Liver (tissue), 9 donors: ENCODE data around the gene FBXL15. TPM values are rescaled to one million over a fixed set of nuclear protein-coding genes. Genes with fewer than 3 reads are reported as not detected.

ENCODE experiments used
- DNase-seq: peaks from one replicate; pipeline ENCODE4 v3.0.0-alpha.2; 2017; ENCODE audit warnings: low spot score
- H3K27ac ChIP-seq, 2 donors: one replicate each; pipeline ENCODE4 v1.7.0; 2013; ENCODE audit warnings: inconsistent platforms in 2 of 2, low read length in 2 of 2, control low read depth in 1 of 2, low read depth in 1 of 2, mild to moderate bottlenecking in 1 of 2
- H3K27me3 ChIP-seq, 4 donors: one replicate each; pipeline versions ENCODE4 v1.6.1 to v1.7.0; 2013; ENCODE audit warnings: low read length in 3 of 4, inconsistent platforms in 1 of 4, mild to moderate bottlenecking in 1 of 4, moderate library complexity in 1 of 4; ENCODE audit not compliant: control insufficient read depth in 4 of 4, insufficient read depth in 4 of 4
- H3K36me3 ChIP-seq, 4 donors: one replicate each; pipeline versions ENCODE4 v1.6.1 to v1.7.0; 2013; ENCODE audit warnings: low read length in 3 of 4, mild to moderate bottlenecking in 3 of 4, low read depth in 1 of 4, moderate library complexity in 1 of 4; ENCODE audit not compliant: control insufficient read depth in 4 of 4, insufficient read depth in 3 of 4
- H3K4me1 ChIP-seq, 4 donors: one replicate each; pipeline versions ENCODE4 v1.6.1 to v1.7.0; 2013; ENCODE audit warnings: low read length in 3 of 4, mild to moderate bottlenecking in 3 of 4, moderate library complexity in 1 of 4; ENCODE audit not compliant: control insufficient read depth in 4 of 4, insufficient read depth in 4 of 4
- H3K4me3 ChIP-seq, 3 donors: one replicate each; pipeline versions ENCODE4 v1.6.1 to v1.7.0; 2013; ENCODE audit warnings: low read length in 3 of 3, control low read depth in 1 of 3, low read depth in 1 of 3, mild to moderate bottlenecking in 1 of 3
- H3K9ac ChIP-seq, 2 donors: one replicate each; pipeline ENCODE4 v1.7.0; 2013; ENCODE audit warnings: low read length in 2 of 2, mild to moderate bottlenecking in 2 of 2, moderate library complexity in 2 of 2, control low read depth in 1 of 2, low read depth in 1 of 2
- H3K9me3 ChIP-seq, 4 donors: one replicate each; pipeline versions ENCODE4 v1.6.1 to v1.7.0; 2013; ENCODE audit warnings: low read length in 3 of 4; ENCODE audit not compliant: control insufficient read depth in 4 of 4
- ATF3 ChIP-seq: IDR thresholded peaks from 2 replicates; pipeline ENCODE4 v1.6.1; 2016; ENCODE audit warnings: antibody characterized with exemption
- EGR1 ChIP-seq, 2 donors: IDR thresholded peaks; 2 replicates each; pipeline ENCODE4 v1.6.1; 2016 to 2018; ENCODE audit warnings: antibody characterized with exemption in 2 of 2, low read depth in 2 of 2
- GABPA ChIP-seq, 2 donors: IDR thresholded peaks in 1 of 2; conservative IDR thresholded peaks in 1 of 2; 2 replicates each; pipeline ENCODE4 v1.6.1; 2016; ENCODE audit warnings: antibody characterized with exemption in 2 of 2, mild to moderate bottlenecking in 1 of 2, moderate library complexity in 1 of 2
- HNF4G ChIP-seq: IDR thresholded peaks from 2 replicates; pipeline ENCODE4 v1.6.1; 2016; ENCODE audit warnings: antibody characterized with exemption
- JUND ChIP-seq, 2 donors: IDR thresholded peaks; 2 replicates each; pipeline ENCODE4 v1.6.1; 2016; ENCODE audit warnings: antibody characterized with exemption in 2 of 2
- NR2F2 ChIP-seq: IDR thresholded peaks from 2 replicates; pipeline ENCODE4 v1.6.1; 2016; ENCODE audit warnings: antibody characterized with exemption
- RAD21 ChIP-seq, 2 donors: IDR thresholded peaks; 2 replicates each; pipeline ENCODE4 v1.6.1; 2016; ENCODE audit warnings: antibody characterized with exemption in 2 of 2, mild to moderate bottlenecking in 2 of 2
- RXRA ChIP-seq, 2 donors: IDR thresholded peaks; 2 replicates each; pipeline ENCODE4 v1.6.1; 2017 to 2018; ENCODE audit warnings: antibody characterized with exemption in 2 of 2, mild to moderate bottlenecking in 1 of 2
- SP1 ChIP-seq: IDR thresholded peaks from 2 replicates; pipeline ENCODE4 v1.6.1; 2018; ENCODE audit warnings: antibody characterized with exemption, mild to moderate bottlenecking
- TAF1 ChIP-seq: conservative IDR thresholded peaks from 2 replicates; pipeline ENCODE4 v1.6.1; 2016; ENCODE audit warnings: antibody characterized with exemption, mild to moderate bottlenecking
- YY1 ChIP-seq: IDR thresholded peaks from 2 replicates; pipeline ENCODE4 v1.6.1; 2016; ENCODE audit warnings: antibody characterized with exemption, mild to moderate bottlenecking
- ZBTB33 ChIP-seq: IDR thresholded peaks from 2 replicates; pipeline ENCODE4 v1.6.1; 2016; ENCODE audit warnings: antibody characterized with exemption
- WGBS: extraction: QIAGEN DNeasy Blood & Tissue Kit; methylation state at CpG from one replicate; pipeline ENCODE4 v1.1.7; 2013; 5-methylcytosine and 5-hydroxymethylcytosine counted together
- polyA plus RNA-seq, 2 donors: library from polyadenylated mRNA; stranded (reverse) in 1 of 2; unstranded in 1 of 2; fragments of 200-250 nt in 1 of 2; fragments of >200 nt in 1 of 2; fragmentation: Nextera tagmentation in 1 of 2; extraction: Ambion mirVana in 1 of 2; gene quantifications; one replicate each; pipeline versions ENCODE4 v1.2.1 to v1.2.3, GENCODE V29; 2013 to 2015
- total RNA-seq, 2 donors: library from RNA; depleted of rRNA; stranded (reverse); fragments of >200 nt; gene quantifications; one replicate each; pipeline ENCODE4 v1.2.3, GENCODE V29; 2014
- TF ChIP-seq, protein P1 (sequence below): IDR thresholded peaks from 2 replicates; pipeline ENCODE4 v1.6.1; 2016; ENCODE audit warnings: antibody characterized with exemption
- TF ChIP-seq, protein P2 (sequence below): fragments of 150-350 bp; IDR thresholded peaks from 2 replicates; pipeline ENCODE4 v1.5.1; 2017; ENCODE audit warnings: improper control_type of control experiment, low read depth, low read length; ENCODE audit not compliant: missing input control
- TF ChIP-seq, protein P3 (sequence below): IDR thresholded peaks from 2 replicates; pipeline ENCODE4 v1.6.1; 2016; ENCODE audit warnings: antibody characterized with exemption, mild to moderate bottlenecking
- donor health status: healthy.
- donor health status: healthy.
- donor health status: healthy.
- donor health status: healthy.
- donor health status: healthy.

FBXL15 gene
- total and polyA plus RNA-seq, 4 donors = 4.4 to 14.4 (median 10.0) TPM

GRCh38 chr10:102420181-102420713 is 389 bp upstream of the FBXL15 start:
- H3K27me3 ChIP-seq = no peaks in the 10 kb centered on the region
- no peak for DNase-seq
- TF ChIP-seq NR2F2 (no peak), SP1 (no peak), YY1 (no peak), TAF1 (no peak), JUND (IDR thresholded peaks at IDR 0.05) (no peak), HNF4G (no peak)
- TF ChIP-seq, protein P1, sequence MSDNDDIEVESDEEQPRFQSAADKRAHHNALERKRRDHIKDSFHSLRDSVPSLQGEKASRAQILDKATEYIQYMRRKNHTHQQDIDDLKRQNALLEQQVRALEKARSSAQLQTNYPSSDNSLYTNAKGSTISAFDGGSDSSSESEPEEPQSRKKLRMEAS = no peak
- TF ChIP-seq, protein P2, sequence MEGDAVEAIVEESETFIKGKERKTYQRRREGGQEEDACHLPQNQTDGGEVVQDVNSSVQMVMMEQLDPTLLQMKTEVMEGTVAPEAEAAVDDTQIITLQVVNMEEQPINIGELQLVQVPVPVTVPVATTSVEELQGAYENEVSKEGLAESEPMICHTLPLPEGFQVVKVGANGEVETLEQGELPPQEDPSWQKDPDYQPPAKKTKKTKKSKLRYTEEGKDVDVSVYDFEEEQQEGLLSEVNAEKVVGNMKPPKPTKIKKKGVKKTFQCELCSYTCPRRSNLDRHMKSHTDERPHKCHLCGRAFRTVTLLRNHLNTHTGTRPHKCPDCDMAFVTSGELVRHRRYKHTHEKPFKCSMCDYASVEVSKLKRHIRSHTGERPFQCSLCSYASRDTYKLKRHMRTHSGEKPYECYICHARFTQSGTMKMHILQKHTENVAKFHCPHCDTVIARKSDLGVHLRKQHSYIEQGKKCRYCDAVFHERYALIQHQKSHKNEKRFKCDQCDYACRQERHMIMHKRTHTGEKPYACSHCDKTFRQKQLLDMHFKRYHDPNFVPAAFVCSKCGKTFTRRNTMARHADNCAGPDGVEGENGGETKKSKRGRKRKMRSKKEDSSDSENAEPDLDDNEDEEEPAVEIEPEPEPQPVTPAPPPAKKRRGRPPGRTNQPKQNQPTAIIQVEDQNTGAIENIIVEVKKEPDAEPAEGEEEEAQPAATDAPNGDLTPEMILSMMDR = no peak
- WGBS = 2% methylated on average over 21 of the region's 21 CpGs
- peak overlapping the region; percentile 84 to 87 for H3K27ac ChIP-seq
- peaks cover 0 to 10% (median 0%) of the 10 kb centered on the region in 4 donors for H3K36me3 ChIP-seq
- H3K9ac ChIP-seq = peak overlapping the region in 1 of 2 donors; percentile 79
- H3K4me3 ChIP-seq = peak overlapping the region; percentile 86 to 91 (median 87)
- H3K4me1 ChIP-seq = peaks cover 12 to 42% (median 30%) of the 10 kb centered on the region in 4 donors
- no peaks in the 10 kb centered on the region for H3K9me3 ChIP-seq

DNA sequence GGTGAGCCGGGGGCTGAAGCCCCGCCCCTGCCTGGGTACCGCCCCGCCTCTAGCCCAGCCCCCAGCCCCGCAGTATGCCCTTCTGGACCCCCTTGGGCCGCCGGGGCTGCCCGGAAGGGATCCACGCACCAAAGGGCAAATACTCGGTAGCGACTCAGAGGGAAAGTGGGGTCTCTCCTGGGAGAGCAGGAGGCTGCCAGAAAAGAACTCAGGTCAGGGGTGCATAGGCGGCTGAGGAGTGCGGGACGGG is 796 bp downstream of the FBXL15 start:
- peaks cover 0 to 10% (median 0%) of the 10 kb centered on the region in 4 donors for H3K36me3 ChIP-seq
- DNase-seq = no peak
- H3K9ac ChIP-seq = peak overlapping the region; percentile 26 to 47
- no peaks in the 10 kb centered on the region for H3K9me3 ChIP-seq
- WGBS = under 1% methylated on average over 14 of the region's 14 CpGs
- peak overlapping the region; percentile 86 to 95 (median 87) for H3K4me3 ChIP-seq
- H3K27me3 ChIP-seq = no peaks in the 10 kb centered on the region
- TF ChIP-seq ATF3 = no peak
- TF ChIP-seq RAD21 (IDR thresholded peaks at IDR 0.05) = no peak
- TF ChIP-seq GABPA (IDR thresholded peaks at IDR 0.05 in 1 of 2, conservative IDR thresholded peaks at IDR 0.05 in 1 of 2) = no peak
- TF ChIP-seq ZBTB33 = no peak
- TF ChIP-seq HNF4G = no peak
- TF ChIP-seq SP1 = no peak
- no peak for TF ChIP-seq TAF1
- peaks cover 12 to 42% (median 30%) of the 10 kb centered on the region in 4 donors for H3K4me1 ChIP-seq
- peak overlapping the region; percentile 84 to 87 for H3K27ac ChIP-seq

GRCh38 chr10:102421757-102422512 is 1.3 kb downstream of the FBXL15 start:
- WGBS = 1% methylated on average over 62 of the region's 62 CpGs
- Histone ChIP-seq H3K27me3 (no peaks in the 10 kb centered on the region), H3K9me3 (no peaks in the 10 kb centered on the region), H3K4me1 (peaks cover 12 to 42% (median 30%) of the 10 kb centered on the region in 4 donors), H3K9ac (peak overlapping the region; percentile 26 to 47), H3K4me3 (peak overlapping the region; percentile 86 to 95 (median 87)), H3K36me3 (peaks cover 0 to 10% (median 0%) of the 10 kb centered on the region in 4 donors), H3K27ac (peak overlapping the region; percentile 84 to 87)
- DNase-seq = peak; percentile 59
- TF ChIP-seq, protein P1 = no peak
- TF ChIP-seq ZBTB33 = no peak
- no peak for TF ChIP-seq NR2F2
- no peak for TF ChIP-seq TAF1
- no peak for TF ChIP-seq RXRA (IDR thresholded peaks at IDR 0.05)
- TF ChIP-seq EGR1 (IDR thresholded peaks at IDR 0.05; ENCODE audit: low read depth in 2 of 2) = no peak
- TF ChIP-seq HNF4G = no peak
- TF ChIP-seq, protein P3, sequence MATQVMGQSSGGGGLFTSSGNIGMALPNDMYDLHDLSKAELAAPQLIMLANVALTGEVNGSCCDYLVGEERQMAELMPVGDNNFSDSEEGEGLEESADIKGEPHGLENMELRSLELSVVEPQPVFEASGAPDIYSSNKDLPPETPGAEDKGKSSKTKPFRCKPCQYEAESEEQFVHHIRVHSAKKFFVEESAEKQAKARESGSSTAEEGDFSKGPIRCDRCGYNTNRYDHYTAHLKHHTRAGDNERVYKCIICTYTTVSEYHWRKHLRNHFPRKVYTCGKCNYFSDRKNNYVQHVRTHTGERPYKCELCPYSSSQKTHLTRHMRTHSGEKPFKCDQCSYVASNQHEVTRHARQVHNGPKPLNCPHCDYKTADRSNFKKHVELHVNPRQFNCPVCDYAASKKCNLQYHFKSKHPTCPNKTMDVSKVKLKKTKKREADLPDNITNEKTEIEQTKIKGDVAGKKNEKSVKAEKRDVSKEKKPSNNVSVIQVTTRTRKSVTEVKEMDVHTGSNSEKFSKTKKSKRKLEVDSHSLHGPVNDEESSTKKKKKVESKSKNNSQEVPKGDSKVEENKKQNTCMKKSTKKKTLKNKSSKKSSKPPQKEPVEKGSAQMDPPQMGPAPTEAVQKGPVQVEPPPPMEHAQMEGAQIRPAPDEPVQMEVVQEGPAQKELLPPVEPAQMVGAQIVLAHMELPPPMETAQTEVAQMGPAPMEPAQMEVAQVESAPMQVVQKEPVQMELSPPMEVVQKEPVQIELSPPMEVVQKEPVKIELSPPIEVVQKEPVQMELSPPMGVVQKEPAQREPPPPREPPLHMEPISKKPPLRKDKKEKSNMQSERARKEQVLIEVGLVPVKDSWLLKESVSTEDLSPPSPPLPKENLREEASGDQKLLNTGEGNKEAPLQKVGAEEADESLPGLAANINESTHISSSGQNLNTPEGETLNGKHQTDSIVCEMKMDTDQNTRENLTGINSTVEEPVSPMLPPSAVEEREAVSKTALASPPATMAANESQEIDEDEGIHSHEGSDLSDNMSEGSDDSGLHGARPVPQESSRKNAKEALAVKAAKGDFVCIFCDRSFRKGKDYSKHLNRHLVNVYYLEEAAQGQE = no peak
- TF ChIP-seq GABPA (IDR thresholded peaks at IDR 0.05 in 1 of 2, conservative IDR thresholded peaks at IDR 0.05 in 1 of 2) = no peak
- TF ChIP-seq SP1 = no peak
